HEK293 (cell line): Measurements from ENCODE around the gene AAK1.
"Not testable (repeated sequence)": the region's sequence is repeated elsewhere in the genome, so short reads cannot be mapped to it uniquely, and the experiment has no call there.

Source experiments
- CTCF ChIA-PET: fragments of 350-600 bp; formaldehyde crosslinking; extraction: SDS; loops from one replicate; lab custom pipeline; 2021; ENCODE audit warnings: antibody characterized with exemption; lab: Yijun Ruan, JAX
- POLR2A ChIA-PET: fragments of 300-600 bp; formaldehyde crosslinking; extraction: SDS; loops from one replicate; lab custom pipeline; 2020; ENCODE audit warnings: antibody characterized with exemption, inconsistent platforms; lab: Yijun Ruan, JAX
- H3K27ac ChIP-seq: fragments of 200-500 bp; sonication (Bioruptor generic); 2 replicates; pipeline ENCODE4 v1.5.1; 2014; ENCODE audit warnings: low read depth, low read length, control low read depth, inconsistent platforms; ENCODE audit errors: extremely low read depth
- H3K36me3 ChIP-seq, 2 experiments: fragments of 200-500 bp in 1 of 2; sonication (Bioruptor generic) in 1 of 2; 1 replicate in 1 of 2; 2 replicates in 1 of 2; pipeline ENCODE4 v1.5.1; 2014 to 2017; ENCODE audit warnings: inconsistent platforms in 2 of 2, low read length in 2 of 2; ENCODE audit not compliant: control insufficient read depth in 2 of 2, insufficient read depth in 1 of 2
- H3K4me1 ChIP-seq: fragments of 200-500 bp; sonication (Bioruptor generic); 2 replicates; pipeline ENCODE4 v1.5.1; 2014; ENCODE audit warnings: mild to moderate bottlenecking, low read length, inconsistent platforms; ENCODE audit not compliant: control insufficient read depth, insufficient read depth
- H3K4me3 ChIP-seq: 2 replicates; pipeline ENCODE4 v1.5.1; 2011; ENCODE audit warnings: low read depth, mild to moderate bottlenecking, control low read depth, low read length, moderate library complexity
- H3K9me3 ChIP-seq: fragments of 200-500 bp; sonication (Bioruptor generic); 2 replicates; pipeline ENCODE4 v1.5.1; 2014; ENCODE audit warnings: low read depth, low read length, inconsistent platforms; ENCODE audit not compliant: control insufficient read depth, insufficient read depth
- KLF9 ChIP-seq: fragments of 450-650 bp; formaldehyde crosslinking; IDR thresholded peaks from 2 replicates; pipeline ENCODE4 v1.5.1; 2016; ENCODE audit warnings: missing biosample characterization, missing genetic modification characterization, low read depth
- OSR2 ChIP-seq: fragments of 450-650 bp; formaldehyde crosslinking; IDR thresholded peaks from 2 replicates; pipeline ENCODE4 v1.5.1; 2016; ENCODE audit warnings: missing biosample characterization, missing genetic modification characterization
- PRDM2 ChIP-seq: fragments of 450-650 bp; formaldehyde crosslinking; IDR thresholded peaks from 2 replicates; pipeline ENCODE4 v1.5.1; 2016; ENCODE audit warnings: missing biosample characterization, missing genetic modification characterization, borderline replicate concordance
- WT1 ChIP-seq: fragments of 450-650 bp; formaldehyde crosslinking; IDR thresholded peaks from 2 replicates; pipeline ENCODE4 v1.5.1; 2016; ENCODE audit warnings: missing biosample characterization, missing genetic modification characterization
- ZFP69B ChIP-seq: fragments of 450-650 bp; formaldehyde crosslinking; IDR thresholded peaks from 2 replicates; pipeline ENCODE4 v1.5.1; 2016; ENCODE audit warnings: missing biosample characterization, missing genetic modification characterization
- ZNF146 ChIP-seq: fragments of 450-650 bp; formaldehyde crosslinking; IDR thresholded peaks from 2 replicates; pipeline ENCODE4 v1.5.1; 2016; ENCODE audit warnings: missing biosample characterization, missing genetic modification characterization
- ZNF16 ChIP-seq: fragments of 450-650 bp; formaldehyde crosslinking; IDR thresholded peaks from 2 replicates; pipeline ENCODE4 v1.5.1; 2016; ENCODE audit warnings: low read depth, missing biosample characterization, missing genetic modification characterization
- ZNF335 ChIP-seq: fragments of 450-650 bp; formaldehyde crosslinking; conservative IDR thresholded peaks from 2 replicates; pipeline ENCODE4 v1.5.1; 2016; ENCODE audit warnings: missing biosample characterization, missing genetic modification characterization
- ZNF473 ChIP-seq: fragments of 450-650 bp; formaldehyde crosslinking; IDR thresholded peaks from 2 replicates; pipeline ENCODE4 v1.5.1; 2017; ENCODE audit warnings: missing biosample characterization, missing genetic modification characterization
- ZNF645 ChIP-seq: fragments of 450-650 bp; formaldehyde crosslinking; IDR thresholded peaks from 2 replicates; pipeline ENCODE4; 2016; ENCODE audit warnings: missing biosample characterization, missing genetic modification characterization
- ZNF747 ChIP-seq: fragments of 450-650 bp; formaldehyde crosslinking; IDR thresholded peaks from 2 replicates; pipeline ENCODE4 v1.5.1; 2016; ENCODE audit warnings: missing biosample characterization, missing genetic modification characterization
- TF ChIP-seq, protein P1 (sequence below): fragments of 450-650 bp; formaldehyde crosslinking; IDR thresholded peaks from 2 replicates; pipeline ENCODE4 v1.5.1; 2016; ENCODE audit warnings: missing biosample characterization, missing genetic modification characterization

Gene AAK1

GRCh38 chr2:69676146-69676545, 32.6 kb upstream of the AAK1 start:
- H3K4me1 ChIP-seq: no peaks in the 10 kb centered on the region
- H3K9me3 ChIP-seq: no peaks in the 10 kb centered on the region
- no peaks in the 10 kb centered on the region; a peak in 1 of 3 replicates for H3K36me3 ChIP-seq
- TF ChIP-seq ZNF645 (tag by site-specific recombination): no peak
- TF ChIP-seq OSR2 (tag by site-specific recombination): no peak
- CTCF ChIA-PET: no interaction called here
- H3K27ac ChIP-seq: no peak overlapping the region
- POLR2A ChIA-PET: no interaction called here
- H3K4me3 ChIP-seq: no peak overlapping the region

- H3K9me3 ChIP-seq: no peaks in the 10 kb centered on the region
- no peaks in the 10 kb centered on the region for H3K4me1 ChIP-seq
- no peak overlapping the region for H3K27ac ChIP-seq
- H3K4me3 ChIP-seq: no peak overlapping the region
- TF ChIP-seq ZNF747 (no peak), ZFP69B (tag by site-specific recombination) (no peak)
- ChIA-PET POLR2A (no interaction called here), CTCF (interaction anchor here (0.5 to 0.7 kb wide), 2 partner anchors 11 to 65 kb away, joined by 3 read pairs; no protein-coding TSS in a partner anchor)
- no peaks in the 10 kb centered on the region; a peak in 1 of 3 replicates for H3K36me3 ChIP-seq
These were observed 30.8 kb upstream of the AAK1 start for GRCh38 chr2:69674316-69674670.

GRCh38 chr2:69673098-69673497, 29.6 kb upstream of the AAK1 start:
- H3K27ac ChIP-seq, POLR2A ChIA-PET, H3K9me3 ChIP-seq, H3K36me3 ChIP-seq, H3K4me3 ChIP-seq, H3K4me1 ChIP-seq: not testable (repeated sequence)
- TF ChIP-seq, protein P1, sequence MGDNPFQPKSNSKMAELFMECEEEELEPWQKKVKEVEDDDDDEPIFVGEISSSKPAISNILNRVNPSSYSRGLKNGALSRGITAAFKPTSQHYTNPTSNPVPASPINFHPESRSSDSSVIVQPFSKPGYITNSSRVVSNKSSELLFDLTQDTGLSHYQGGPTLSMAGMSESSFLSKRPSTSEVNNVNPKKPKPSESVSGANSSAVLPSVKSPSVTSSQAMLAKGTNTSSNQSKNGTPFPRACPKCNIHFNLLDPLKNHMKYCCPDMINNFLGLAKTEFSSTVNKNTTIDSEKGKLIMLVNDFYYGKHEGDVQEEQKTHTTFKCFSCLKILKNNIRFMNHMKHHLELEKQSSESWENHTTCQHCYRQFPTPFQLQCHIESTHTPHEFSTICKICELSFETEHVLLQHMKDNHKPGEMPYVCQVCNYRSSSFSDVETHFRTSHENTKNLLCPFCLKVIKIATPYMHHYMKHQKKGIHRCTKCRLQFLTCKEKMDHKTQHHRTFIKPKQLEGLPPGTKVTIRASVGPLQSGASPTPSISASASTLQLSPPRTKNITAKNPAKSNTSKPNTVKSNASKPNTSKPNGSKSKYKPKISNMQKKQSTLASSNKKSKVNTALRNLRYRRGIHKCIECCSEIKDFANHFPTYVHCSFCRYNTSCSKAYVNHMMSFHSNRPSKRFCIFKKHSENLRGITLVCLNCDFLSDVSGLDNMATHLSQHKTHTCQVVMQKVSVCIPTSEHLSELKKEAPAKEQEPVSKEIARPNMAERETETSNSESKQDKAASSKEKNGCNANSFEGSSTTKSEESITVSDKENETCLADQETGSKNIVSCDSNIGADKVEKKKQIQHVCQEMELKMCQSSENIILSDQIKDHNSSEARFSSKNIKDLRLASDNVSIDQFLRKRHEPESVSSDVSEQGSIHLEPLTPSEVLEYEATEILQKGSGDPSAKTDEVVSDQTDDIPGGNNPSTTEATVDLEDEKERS (tag by site-specific recombination): 0 out of 2 replicates have a peak, but pooled peaks have one; percentile 40
- TF ChIP-seq ZNF146: peak; percentile 94
- CTCF ChIA-PET: interaction anchor here (0.7 kb wide), 1 partner anchor 68 kb away, joined by 3 read pairs; no protein-coding TSS in a partner anchor

GRCh38 chr2:69669666-69670065, 26.1 kb upstream of the AAK1 start:
- POLR2A ChIA-PET: interaction anchor here (0.7 kb wide), 1 partner anchor 245 kb away, joined by 3 read pairs; the partner anchor contains the start of gene MXD1
- CTCF ChIA-PET: no interaction called here
- H3K9me3 ChIP-seq: no peaks in the 10 kb centered on the region
- TF ChIP-seq ZNF335 (tag by site-specific recombination) (no peak), ZNF473 (tag by site-specific recombination) (no peak), WT1 (tag by site-specific recombination) (no peak), PRDM2 (no peak), KLF9 (no peak), ZNF16 (no peak)

More at GRCh38 chr2:69669666-69670065, 26.1 kb upstream of the AAK1 start:
- Histone ChIP-seq H3K36me3 (no peaks in the 10 kb centered on the region; a peak in 1 of 3 replicates), H3K4me3 (no peak overlapping the region), H3K27ac (no peak overlapping the region), H3K4me1 (0 out of 2 replicates have a peak, but pooled peaks cover 3% of the 10 kb centered on the region)
